ENCODE data around the gene ZNF33A.
A peak's percentile ranks its signal among the peaks of the same experiment; 100 is the strongest.

DNA sequence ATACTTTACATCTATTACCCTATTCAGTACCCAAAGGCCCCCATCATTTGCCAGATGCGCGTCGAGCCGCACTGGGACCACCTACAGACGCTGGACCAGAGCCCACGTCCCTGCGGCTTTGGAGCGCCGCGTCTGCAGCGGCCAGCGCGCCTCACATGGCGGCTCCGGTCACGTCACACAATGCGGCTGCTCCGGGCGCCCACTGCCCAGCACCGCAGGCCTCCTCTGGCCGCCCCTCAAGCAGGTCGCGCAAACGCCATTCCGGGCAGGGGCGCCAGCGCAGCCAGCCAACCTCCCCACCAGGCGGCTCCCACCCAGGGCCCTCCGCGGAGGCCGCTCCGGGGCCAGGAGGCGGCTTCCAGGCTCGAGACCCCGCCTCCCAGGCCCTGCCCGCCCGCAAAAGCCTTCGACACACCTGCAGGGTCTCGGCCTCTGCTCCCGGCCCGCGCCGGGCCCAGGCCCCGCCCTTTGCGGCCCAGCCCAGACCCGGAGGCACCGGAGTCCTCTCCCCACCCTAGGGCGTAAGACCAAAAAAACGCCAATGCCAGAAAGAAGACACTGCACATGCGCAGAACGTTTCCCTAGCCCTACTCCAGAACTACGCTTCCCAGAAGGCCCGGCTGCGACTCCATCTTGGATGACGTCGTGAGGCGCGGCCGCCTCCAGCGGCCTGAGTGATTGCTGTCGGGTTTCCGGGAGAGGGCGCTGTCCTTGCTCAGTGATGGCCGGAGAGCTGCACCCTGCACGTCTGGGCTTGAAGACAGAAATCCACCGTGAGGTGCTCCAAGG lies 34.2 kb upstream of the ZNF33A start, which contains the start of gene ZNF25:
- TF ChIP-seq, protein P1, sequence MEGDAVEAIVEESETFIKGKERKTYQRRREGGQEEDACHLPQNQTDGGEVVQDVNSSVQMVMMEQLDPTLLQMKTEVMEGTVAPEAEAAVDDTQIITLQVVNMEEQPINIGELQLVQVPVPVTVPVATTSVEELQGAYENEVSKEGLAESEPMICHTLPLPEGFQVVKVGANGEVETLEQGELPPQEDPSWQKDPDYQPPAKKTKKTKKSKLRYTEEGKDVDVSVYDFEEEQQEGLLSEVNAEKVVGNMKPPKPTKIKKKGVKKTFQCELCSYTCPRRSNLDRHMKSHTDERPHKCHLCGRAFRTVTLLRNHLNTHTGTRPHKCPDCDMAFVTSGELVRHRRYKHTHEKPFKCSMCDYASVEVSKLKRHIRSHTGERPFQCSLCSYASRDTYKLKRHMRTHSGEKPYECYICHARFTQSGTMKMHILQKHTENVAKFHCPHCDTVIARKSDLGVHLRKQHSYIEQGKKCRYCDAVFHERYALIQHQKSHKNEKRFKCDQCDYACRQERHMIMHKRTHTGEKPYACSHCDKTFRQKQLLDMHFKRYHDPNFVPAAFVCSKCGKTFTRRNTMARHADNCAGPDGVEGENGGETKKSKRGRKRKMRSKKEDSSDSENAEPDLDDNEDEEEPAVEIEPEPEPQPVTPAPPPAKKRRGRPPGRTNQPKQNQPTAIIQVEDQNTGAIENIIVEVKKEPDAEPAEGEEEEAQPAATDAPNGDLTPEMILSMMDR (IDR thresholded peaks at IDR 0.05) = peak; percentile 82 to 95 (median 84)
- peak; percentile 83 for TF ChIP-seq POLR2A (IDR thresholded peaks at IDR 0.05)
